ENCODE data around the gene RAP1GAP2. TPM values are rescaled to one million over a fixed set of nuclear protein-coding genes. Genes with fewer than 3 reads are reported as not detected.

Gene RAP1GAP2
- total RNA-seq, 4 donors from 2014 or later: 0.85 to 2.4 (median 1.5) TPM

GRCh38 chr17:3026125-3026855 lies 230.1 kb downstream of the RAP1GAP2 start:
- Histone ChIP-seq H3K36me3 (no peaks in the 10 kb centered on the region), H3K27me3 (no peaks in the 10 kb centered on the region), H3K4me1 (peaks cover 0 to 5% of the 10 kb centered on the region in 2 donors), H3K4me3 (no peak overlapping the region), H3K27ac (no peak overlapping the region), H3K9me3 (peaks cover 0 to 8% (median 0%) of the 10 kb centered on the region in 3 donors)
- intact Hi-C loops (cut with DNase I; ENCODE audit: low total_unique reads) (no loop called here), in situ Hi-C loops (cut with MboI; ENCODE audit: low sequenced_read_pairs in 4 of 4) (no loop called here)
- ATAC-seq: no peak
- TF ChIP-seq POLR2A (IDR thresholded peaks at IDR 0.05): no peak
- TF ChIP-seq CTCF (IDR thresholded peaks at IDR 0.05 in 4 of 5, conservative IDR thresholded peaks at IDR 0.05 in 1 of 5): no peak
- no peak for DNase-seq

- Histone ChIP-seq H3K4me1 (peaks cover 0 to 5% of the 10 kb centered on the region in 2 donors), H3K27ac (no peak overlapping the region), H3K9me3 (peaks cover 0 to 8% (median 0%) of the 10 kb centered on the region in 3 donors), H3K27me3 (no peaks in the 10 kb centered on the region), H3K4me3 (no peak overlapping the region), H3K36me3 (no peaks in the 10 kb centered on the region)
- intact Hi-C loops (cut with DNase I; ENCODE audit: low total_unique reads) (no loop called here), in situ Hi-C loops (cut with MboI; ENCODE audit: low sequenced_read_pairs in 4 of 4) (no loop called here)
- TF ChIP-seq POLR2A (IDR thresholded peaks at IDR 0.05) (no peak), CTCF (IDR thresholded peaks at IDR 0.05 in 4 of 5, conservative IDR thresholded peaks at IDR 0.05 in 1 of 5) (no peak)
- DNase-seq: no peak
- no peak for ATAC-seq
Observed at GRCh38 chr17:3026856-3027751, 230.9 kb downstream of the RAP1GAP2 start.

- Histone ChIP-seq H3K27ac (no peak overlapping the region), H3K27me3 (no peaks in the 10 kb centered on the region), H3K36me3 (no peaks in the 10 kb centered on the region), H3K4me3 (no peak overlapping the region), H3K4me1 (peaks cover 0 to 5% of the 10 kb centered on the region in 2 donors), H3K9me3 (peaks cover 0 to 5% (median 0%) of the 10 kb centered on the region in 3 donors)
- no peak for TF ChIP-seq POLR2A (IDR thresholded peaks at IDR 0.05)
- no peak for TF ChIP-seq CTCF (IDR thresholded peaks at IDR 0.05 in 4 of 5, conservative IDR thresholded peaks at IDR 0.05 in 1 of 5)
- DNase-seq (no peak), ATAC-seq (no peak)
- intact Hi-C loops (cut with DNase I; ENCODE audit: low total_unique reads) (no loop called here), in situ Hi-C loops (cut with MboI; ENCODE audit: low sequenced_read_pairs in 4 of 4) (no loop called here)
Observed at GRCh38 chr17:3027786-3028532, 231.7 kb downstream of the RAP1GAP2 start.

GRCh38 chr17:3029213-3029913 lies 233.1 kb downstream of the RAP1GAP2 start:
- H3K27ac ChIP-seq: peak overlapping the region in 3 of 4 donors; percentile 4 to 37 (median 18)

More at GRCh38 chr17:3029213-3029913, 233.1 kb downstream of the RAP1GAP2 start:
- intact Hi-C loops (cut with DNase I; ENCODE audit: low total_unique reads): no loop called here
- in situ Hi-C loops (cut with MboI; ENCODE audit: low sequenced_read_pairs in 4 of 4): no loop called here
- ATAC-seq (no peak), DNase-seq (no peak)
- TF ChIP-seq CTCF (IDR thresholded peaks at IDR 0.05 in 4 of 5, conservative IDR thresholded peaks at IDR 0.05 in 1 of 5): no peak
- TF ChIP-seq POLR2A (IDR thresholded peaks at IDR 0.05): no peak
- Histone ChIP-seq H3K36me3 (no peaks in the 10 kb centered on the region), H3K27me3 (no peaks in the 10 kb centered on the region), H3K9me3 (no peaks in the 10 kb centered on the region), H3K4me1 (peaks cover 0 to 5% of the 10 kb centered on the region in 2 donors), H3K4me3 (no peak overlapping the region)

All from gastrocnemius medialis (tissue), 4 donors.